ENCODE measurements around the gene DOK4.

The DOK4 gene

GRCh38 chr16:57512296-57513001 is 26.2 kb upstream of the DOK4 start:
- H3K27me3 ChIP-seq (ENCODE audit: control insufficient read depth in 5 of 5, insufficient read depth in 4 of 5, low read length in 5 of 5) = peaks cover 0 to 7% (median 3%) of the 10 kb centered on the region in 5 donors
- H3K36me3 ChIP-seq (ENCODE audit: control insufficient read depth in 5 of 5, insufficient read depth in 5 of 5, low read length in 5 of 5) = peaks cover 0 to 37% (median 9%) of the 10 kb centered on the region in 5 donors
- H3K4me1 ChIP-seq (ENCODE audit: control insufficient read depth in 5 of 5, insufficient read depth in 5 of 5, low read length in 5 of 5) = peaks cover 0 to 41% (median 13%) of the 10 kb centered on the region in 5 donors
- H3K9ac ChIP-seq (ENCODE audit: low read length in 5 of 5) = no peak overlapping the region
- no peak overlapping the region for H3K4me3 ChIP-seq (ENCODE audit: low read depth in 1 of 5, low read length in 5 of 5)
- no peak overlapping the region for H3K27ac ChIP-seq (ENCODE audit: low read depth, low read length)
- no peaks in the 10 kb centered on the region for H3K9me3 ChIP-seq (ENCODE audit: control insufficient read depth in 5 of 5, low read length in 5 of 5)

- Histone ChIP-seq H3K9ac (ENCODE audit: low read length in 5 of 5) (peak overlapping the region in 1 of 5 donors; percentile 16), H3K36me3 (ENCODE audit: control insufficient read depth in 5 of 5, insufficient read depth in 5 of 5, low read length in 5 of 5) (peaks cover 0 to 20% (median 4%) of the 10 kb centered on the region in 5 donors), H3K4me1 (ENCODE audit: control insufficient read depth in 5 of 5, insufficient read depth in 5 of 5, low read length in 5 of 5) (peaks cover 0 to 44% (median 13%) of the 10 kb centered on the region in 5 donors), H3K27me3 (ENCODE audit: control insufficient read depth in 5 of 5, insufficient read depth in 4 of 5, low read length in 5 of 5) (peaks cover 2 to 11% (median 4%) of the 10 kb centered on the region in 5 donors), H3K9me3 (ENCODE audit: control insufficient read depth in 5 of 5, low read length in 5 of 5) (no peaks in the 10 kb centered on the region), H3K4me3 (ENCODE audit: low read depth in 1 of 5, low read length in 5 of 5) (no peak overlapping the region), H3K27ac (ENCODE audit: low read depth, low read length) (no peak overlapping the region)
Measured at GRCh38 chr16:57510016-57510871, 24.0 kb upstream of the DOK4 start.

- H3K9ac ChIP-seq (ENCODE audit: low read length in 5 of 5) = peak overlapping the region in 1 of 5 donors; percentile 16
- H3K27me3 ChIP-seq (ENCODE audit: control insufficient read depth in 5 of 5, insufficient read depth in 4 of 5, low read length in 5 of 5) = peaks cover 2 to 11% (median 4%) of the 10 kb centered on the region in 5 donors
- H3K27ac ChIP-seq (ENCODE audit: low read depth, low read length) = no peak overlapping the region
Measured at GRCh38 chr16:57509231-57509923, 23.1 kb upstream of the DOK4 start.

GRCh38 chr16:57508035-57508425 is 21.7 kb upstream of the DOK4 start:
- no peak overlapping the region for H3K4me3 ChIP-seq (ENCODE audit: low read depth in 1 of 5, low read length in 5 of 5)
- peak overlapping the region in 1 of 5 donors; percentile 13 for H3K9ac ChIP-seq (ENCODE audit: low read length in 5 of 5)
- H3K27me3 ChIP-seq (ENCODE audit: control insufficient read depth in 5 of 5, insufficient read depth in 4 of 5, low read length in 5 of 5) = peaks cover 3 to 15% (median 6%) of the 10 kb centered on the region in 5 donors
- H3K36me3 ChIP-seq (ENCODE audit: control insufficient read depth in 5 of 5, insufficient read depth in 5 of 5, low read length in 5 of 5) = peaks cover 0 to 7% (median 4%) of the 10 kb centered on the region in 5 donors
- no peaks in the 10 kb centered on the region for H3K9me3 ChIP-seq (ENCODE audit: control insufficient read depth in 5 of 5, low read length in 5 of 5)
- peaks cover 0 to 29% (median 6%) of the 10 kb centered on the region in 5 donors for H3K4me1 ChIP-seq (ENCODE audit: control insufficient read depth in 5 of 5, insufficient read depth in 5 of 5, low read length in 5 of 5)
- H3K27ac ChIP-seq (ENCODE audit: low read depth, low read length) = no peak overlapping the region

More at GRCh38 chr16:57509231-57509923, 23.1 kb upstream of the DOK4 start:
- Histone ChIP-seq H3K9me3 (ENCODE audit: control insufficient read depth in 5 of 5, low read length in 5 of 5) (no peaks in the 10 kb centered on the region), H3K36me3 (ENCODE audit: control insufficient read depth in 5 of 5, insufficient read depth in 5 of 5, low read length in 5 of 5) (peaks cover 0 to 13% (median 4%) of the 10 kb centered on the region in 5 donors), H3K4me3 (ENCODE audit: low read depth in 1 of 5, low read length in 5 of 5) (no peak overlapping the region), H3K4me1 (ENCODE audit: control insufficient read depth in 5 of 5, insufficient read depth in 5 of 5, low read length in 5 of 5) (peaks cover 0 to 35% (median 6%) of the 10 kb centered on the region in 5 donors)

GRCh38 chr16:57507136-57508034 is 21.1 kb upstream of the DOK4 start:
- Histone ChIP-seq H3K4me1 (ENCODE audit: control insufficient read depth in 5 of 5, insufficient read depth in 5 of 5, low read length in 5 of 5) (peaks cover 0 to 29% (median 6%) of the 10 kb centered on the region in 5 donors), H3K36me3 (ENCODE audit: control insufficient read depth in 5 of 5, insufficient read depth in 5 of 5, low read length in 5 of 5) (peaks cover 0 to 4% (median 0%) of the 10 kb centered on the region in 5 donors), H3K9me3 (ENCODE audit: control insufficient read depth in 5 of 5, low read length in 5 of 5) (no peaks in the 10 kb centered on the region), H3K9ac (ENCODE audit: low read length in 5 of 5) (peak overlapping the region in 1 of 5 donors; percentile 13), H3K4me3 (ENCODE audit: low read depth in 1 of 5, low read length in 5 of 5) (no peak overlapping the region), H3K27ac (ENCODE audit: low read depth, low read length) (no peak overlapping the region), H3K27me3 (ENCODE audit: control insufficient read depth in 5 of 5, insufficient read depth in 4 of 5, low read length in 5 of 5) (peaks cover 3 to 15% (median 7%) of the 10 kb centered on the region in 5 donors)

- peaks cover 3 to 15% (median 7%) of the 10 kb centered on the region in 5 donors for H3K27me3 ChIP-seq (ENCODE audit: control insufficient read depth in 5 of 5, insufficient read depth in 4 of 5, low read length in 5 of 5)
Measured at GRCh38 chr16:57505169-57505568, 18.9 kb upstream of the DOK4 start.

GRCh38 chr16:57504491-57504890 is 18.2 kb upstream of the DOK4 start:
- Histone ChIP-seq H3K4me1 (ENCODE audit: control insufficient read depth in 5 of 5, insufficient read depth in 5 of 5, low read length in 5 of 5) (peaks cover 0 to 17% (median 3%) of the 10 kb centered on the region in 5 donors), H3K36me3 (ENCODE audit: control insufficient read depth in 5 of 5, insufficient read depth in 5 of 5, low read length in 5 of 5) (no peaks in the 10 kb centered on the region), H3K9me3 (ENCODE audit: control insufficient read depth in 5 of 5, low read length in 5 of 5) (no peaks in the 10 kb centered on the region), H3K27ac (ENCODE audit: low read depth, low read length) (no peak overlapping the region), H3K4me3 (ENCODE audit: low read depth in 1 of 5, low read length in 5 of 5) (no peak overlapping the region), H3K27me3 (ENCODE audit: control insufficient read depth in 5 of 5, insufficient read depth in 4 of 5, low read length in 5 of 5) (peaks cover 3 to 11% (median 7%) of the 10 kb centered on the region in 5 donors), H3K9ac (ENCODE audit: low read length in 5 of 5) (no peak overlapping the region)

More at GRCh38 chr16:57505169-57505568, 18.9 kb upstream of the DOK4 start:
- H3K4me1 ChIP-seq (ENCODE audit: control insufficient read depth in 5 of 5, insufficient read depth in 5 of 5, low read length in 5 of 5) = peaks cover 0 to 23% (median 4%) of the 10 kb centered on the region in 5 donors
- no peaks in the 10 kb centered on the region for H3K36me3 ChIP-seq (ENCODE audit: control insufficient read depth in 5 of 5, insufficient read depth in 5 of 5, low read length in 5 of 5)
- H3K9me3 ChIP-seq (ENCODE audit: control insufficient read depth in 5 of 5, low read length in 5 of 5) = no peaks in the 10 kb centered on the region
- H3K27ac ChIP-seq (ENCODE audit: low read depth, low read length) = no peak overlapping the region
- H3K4me3 ChIP-seq (ENCODE audit: low read depth in 1 of 5, low read length in 5 of 5) = no peak overlapping the region
- H3K9ac ChIP-seq (ENCODE audit: low read length in 5 of 5) = no peak overlapping the region

GRCh38 chr16:57504001-57504400 is 17.7 kb upstream of the DOK4 start:
- Histone ChIP-seq H3K27ac (ENCODE audit: low read depth, low read length) (no peak overlapping the region), H3K36me3 (ENCODE audit: control insufficient read depth in 5 of 5, insufficient read depth in 5 of 5, low read length in 5 of 5) (no peaks in the 10 kb centered on the region), H3K9me3 (ENCODE audit: control insufficient read depth in 5 of 5, low read length in 5 of 5) (no peaks in the 10 kb centered on the region), H3K9ac (ENCODE audit: low read length in 5 of 5) (no peak overlapping the region), H3K4me3 (ENCODE audit: low read depth in 1 of 5, low read length in 5 of 5) (no peak overlapping the region), H3K27me3 (ENCODE audit: control insufficient read depth in 5 of 5, insufficient read depth in 4 of 5, low read length in 5 of 5) (peaks cover 3 to 11% (median 7%) of the 10 kb centered on the region in 5 donors), H3K4me1 (ENCODE audit: control insufficient read depth in 5 of 5, insufficient read depth in 5 of 5, low read length in 5 of 5) (peaks cover 0 to 14% (median 3%) of the 10 kb centered on the region in 5 donors)

GRCh38 chr16:57503366-57503765 is 17.1 kb upstream of the DOK4 start:
- Histone ChIP-seq H3K4me3 (ENCODE audit: low read depth in 1 of 5, low read length in 5 of 5) (no peak overlapping the region), H3K27ac (ENCODE audit: low read depth, low read length) (no peak overlapping the region), H3K27me3 (ENCODE audit: control insufficient read depth in 5 of 5, insufficient read depth in 4 of 5, low read length in 5 of 5) (peaks cover 3 to 11% (median 6%) of the 10 kb centered on the region in 5 donors), H3K4me1 (ENCODE audit: control insufficient read depth in 5 of 5, insufficient read depth in 5 of 5, low read length in 5 of 5) (peaks cover 0 to 14% (median 3%) of the 10 kb centered on the region in 5 donors), H3K36me3 (ENCODE audit: control insufficient read depth in 5 of 5, insufficient read depth in 5 of 5, low read length in 5 of 5) (no peaks in the 10 kb centered on the region), H3K9ac (ENCODE audit: low read length in 5 of 5) (no peak overlapping the region), H3K9me3 (ENCODE audit: control insufficient read depth in 5 of 5, low read length in 5 of 5) (no peaks in the 10 kb centered on the region)

All from subcutaneous abdominal adipose tissue (tissue), 5 donors.